GM12872 (cell line): Measurements from ENCODE around the gene PDZRN4.

Source experiments
- TF ChIP-seq, protein P1 (sequence below): IDR thresholded peaks from 3 replicates; pipeline ENCODE4 v1.5.1; 2011; ENCODE audit warnings: low read depth, mild to moderate bottlenecking, low read length, moderate library complexity; ENCODE audit not compliant: insufficient read depth

PDZRN4 gene

DNA sequence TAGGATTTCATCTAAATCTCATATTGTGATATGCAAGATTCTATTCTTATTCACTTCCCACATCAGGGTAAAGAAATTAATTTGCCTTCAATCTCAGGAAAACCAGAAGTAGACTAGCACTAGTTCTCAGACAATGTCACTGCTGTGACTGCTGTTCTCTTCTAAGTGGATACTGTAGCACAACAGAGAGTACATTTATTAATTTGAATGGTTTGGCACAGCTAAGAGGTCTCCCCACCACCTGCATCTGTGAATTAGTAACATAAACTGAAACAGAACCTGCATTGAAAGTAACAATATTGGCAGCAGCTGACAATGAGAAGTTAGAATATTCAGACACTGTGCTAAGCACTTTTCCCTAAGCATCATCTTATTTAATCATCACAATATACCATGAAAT lies 253.1 kb downstream of the PDZRN4 start:
- TF ChIP-seq, protein P1, sequence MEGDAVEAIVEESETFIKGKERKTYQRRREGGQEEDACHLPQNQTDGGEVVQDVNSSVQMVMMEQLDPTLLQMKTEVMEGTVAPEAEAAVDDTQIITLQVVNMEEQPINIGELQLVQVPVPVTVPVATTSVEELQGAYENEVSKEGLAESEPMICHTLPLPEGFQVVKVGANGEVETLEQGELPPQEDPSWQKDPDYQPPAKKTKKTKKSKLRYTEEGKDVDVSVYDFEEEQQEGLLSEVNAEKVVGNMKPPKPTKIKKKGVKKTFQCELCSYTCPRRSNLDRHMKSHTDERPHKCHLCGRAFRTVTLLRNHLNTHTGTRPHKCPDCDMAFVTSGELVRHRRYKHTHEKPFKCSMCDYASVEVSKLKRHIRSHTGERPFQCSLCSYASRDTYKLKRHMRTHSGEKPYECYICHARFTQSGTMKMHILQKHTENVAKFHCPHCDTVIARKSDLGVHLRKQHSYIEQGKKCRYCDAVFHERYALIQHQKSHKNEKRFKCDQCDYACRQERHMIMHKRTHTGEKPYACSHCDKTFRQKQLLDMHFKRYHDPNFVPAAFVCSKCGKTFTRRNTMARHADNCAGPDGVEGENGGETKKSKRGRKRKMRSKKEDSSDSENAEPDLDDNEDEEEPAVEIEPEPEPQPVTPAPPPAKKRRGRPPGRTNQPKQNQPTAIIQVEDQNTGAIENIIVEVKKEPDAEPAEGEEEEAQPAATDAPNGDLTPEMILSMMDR = no peak

GRCh38 chr12:41442896-41443295 lies 254.8 kb downstream of the PDZRN4 start:
- TF ChIP-seq, protein P1 = no peak

DNA sequence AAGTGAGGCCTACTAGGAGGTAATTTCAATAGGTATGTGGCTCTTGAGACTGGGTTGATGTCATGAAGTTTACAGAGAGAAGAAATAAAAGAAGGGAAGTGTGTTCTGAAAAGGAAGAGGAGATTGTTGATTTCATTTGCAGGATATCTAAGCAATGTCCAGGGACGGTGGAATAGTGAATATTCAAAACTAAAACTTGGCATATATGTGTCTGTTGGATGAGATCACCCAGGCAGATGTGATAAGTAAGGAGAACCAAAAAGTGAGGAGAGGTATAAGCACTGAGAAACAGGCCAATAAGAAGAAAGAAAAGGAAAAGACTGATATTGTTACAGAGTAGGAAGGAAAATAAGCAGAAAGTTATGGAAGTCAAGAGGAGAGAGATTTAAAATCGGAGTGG lies 255.6 kb downstream of the PDZRN4 start:
- TF ChIP-seq, protein P1 = no peak

- TF ChIP-seq, protein P1 = no peak
These were observed 264.8 kb downstream of the PDZRN4 start for GRCh38 chr12:41452838-41453407.

DNA sequence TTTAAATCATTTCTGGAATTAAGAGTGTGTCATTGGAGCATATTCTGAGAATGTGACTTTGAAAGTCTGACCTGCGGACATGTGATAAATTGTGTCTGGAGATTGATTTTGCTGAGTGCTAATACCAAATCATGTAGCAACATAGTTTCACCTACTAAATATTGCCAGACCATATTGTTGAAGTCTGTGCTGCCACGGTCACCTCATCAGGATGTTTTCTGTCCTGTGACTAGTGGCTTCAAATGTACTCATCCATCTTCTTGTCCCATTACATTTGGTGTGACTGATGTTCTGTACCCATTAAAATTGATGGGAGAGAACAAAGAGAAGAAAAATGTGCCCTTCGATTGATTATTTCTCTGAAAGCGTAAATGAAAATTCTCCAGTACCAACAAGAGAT lies 265.3 kb downstream of the PDZRN4 start:
- TF ChIP-seq, protein P1 = no peak

GRCh38 chr12:41459111-41459905 lies 271.2 kb downstream of the PDZRN4 start:
- TF ChIP-seq, protein P1 = no peak

- TF ChIP-seq, protein P1 = no peak
These were observed 271.7 kb downstream of the PDZRN4 start for GRCh38 chr12:41459906-41460214.
